ENCODE results near the gene ZNF385A. TPM values are rescaled to one million over a fixed set of nuclear protein-coding genes. Genes with fewer than 3 reads are reported as not detected.
A peak's percentile ranks its signal among the peaks of the same experiment; 100 is the strongest.

The ZNF385A gene
- total RNA-seq, 1 donor from 2014 or later, result 11.6 TPM

GRCh38 chr12:54417712-54418440, 33.3 kb upstream of the ZNF385A start:
- intact Hi-C loops (cut with DNase I), result loop anchor here (2.0 kb wide), 1 partner anchor 15 kb away; no protein-coding TSS in a partner anchor
- DNase-seq (ENCODE audit: missing footprints) (no peak), ATAC-seq (no peak)

DNA sequence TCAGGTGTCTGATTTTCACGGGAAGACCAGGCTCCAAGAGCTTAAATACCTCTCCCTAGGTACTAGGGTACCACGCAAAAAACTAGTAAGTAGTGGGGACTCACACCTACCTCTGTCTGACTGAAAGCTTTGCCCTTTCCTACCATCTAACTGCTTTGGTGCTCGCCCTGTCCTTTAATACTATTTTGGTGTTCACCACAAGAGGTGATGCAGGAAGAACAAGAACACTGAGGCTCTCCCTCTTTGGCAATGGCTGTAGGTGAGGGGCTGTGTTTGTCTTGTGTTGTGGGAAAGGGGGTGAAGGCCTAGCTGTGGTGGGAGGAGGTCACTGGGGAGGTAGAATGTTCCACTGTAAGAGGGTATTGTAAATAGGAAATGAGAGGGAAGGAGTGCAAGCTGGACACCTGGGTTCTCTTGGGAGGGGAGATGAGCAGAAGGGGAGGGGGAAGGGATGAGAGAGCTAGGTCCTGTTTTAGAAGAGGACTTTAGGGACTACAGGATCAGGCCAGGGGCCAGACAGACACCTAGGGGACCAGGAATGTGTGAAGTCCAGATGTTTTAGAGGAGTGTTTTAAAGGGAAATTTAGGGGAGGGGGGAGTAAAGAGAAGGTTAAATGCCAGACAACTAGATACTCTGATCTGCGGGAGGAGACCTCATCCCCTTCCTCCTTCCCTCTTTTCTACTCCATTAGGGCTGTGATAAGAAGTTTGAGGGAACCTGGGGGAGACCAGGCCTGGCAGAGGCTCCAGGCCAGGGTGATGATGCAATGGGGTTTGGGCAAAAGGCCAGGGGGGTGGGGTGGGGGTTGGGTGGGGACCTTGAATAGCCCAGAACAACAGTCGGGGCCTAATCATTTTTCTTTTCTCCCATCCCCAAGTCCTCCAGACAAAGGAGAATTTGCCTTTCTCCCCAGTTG, 32.4 kb upstream of the ZNF385A start:
- intact Hi-C loops (cut with DNase I), result no loop called here
- DNase-seq (ENCODE audit: missing footprints), result no peak
- ATAC-seq, result no peak

DNA sequence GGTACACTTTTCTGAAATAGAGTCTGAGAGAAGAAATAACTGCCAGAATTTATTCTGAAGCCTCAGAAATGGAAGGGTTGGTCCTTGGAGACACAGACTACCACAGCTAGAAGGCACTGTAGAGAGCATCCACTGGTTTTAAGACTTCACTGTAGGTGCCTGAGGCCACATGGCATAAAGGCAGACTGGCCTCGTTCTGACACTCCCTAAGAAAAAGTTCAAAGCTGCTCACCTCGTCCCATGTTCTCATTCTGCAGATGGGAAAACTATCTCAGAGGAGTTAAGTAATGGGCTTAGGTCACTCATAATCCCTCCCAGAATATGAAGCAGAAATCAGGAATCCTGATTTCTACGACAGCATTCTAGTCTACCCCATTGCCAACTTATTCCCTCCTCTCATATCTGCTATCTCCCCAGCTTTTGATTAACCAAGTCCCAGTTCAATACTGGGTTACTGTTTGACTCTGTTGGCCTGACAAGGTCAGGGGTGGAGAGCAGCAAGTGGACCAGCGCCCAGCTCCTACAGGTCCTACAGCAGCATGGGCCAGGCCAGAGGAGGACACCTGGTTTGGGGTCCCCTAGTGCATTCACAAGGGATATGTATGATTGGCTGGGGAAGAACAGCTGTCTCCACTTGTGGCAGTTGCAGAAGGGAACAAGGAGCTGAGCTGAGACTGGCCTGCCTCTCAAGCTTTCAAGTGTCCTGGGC, 30.8 kb upstream of the ZNF385A start:
- DNase-seq (ENCODE audit: missing footprints) (no peak), ATAC-seq (no peak)
- intact Hi-C loops (cut with DNase I), result no loop called here

GRCh38 chr12:54413284-54414190, 29.0 kb upstream of the ZNF385A start:
- ATAC-seq (peak; percentile 35), DNase-seq (ENCODE audit: missing footprints) (peak; percentile 84)
- intact Hi-C loops (cut with DNase I), result no loop called here

DNA sequence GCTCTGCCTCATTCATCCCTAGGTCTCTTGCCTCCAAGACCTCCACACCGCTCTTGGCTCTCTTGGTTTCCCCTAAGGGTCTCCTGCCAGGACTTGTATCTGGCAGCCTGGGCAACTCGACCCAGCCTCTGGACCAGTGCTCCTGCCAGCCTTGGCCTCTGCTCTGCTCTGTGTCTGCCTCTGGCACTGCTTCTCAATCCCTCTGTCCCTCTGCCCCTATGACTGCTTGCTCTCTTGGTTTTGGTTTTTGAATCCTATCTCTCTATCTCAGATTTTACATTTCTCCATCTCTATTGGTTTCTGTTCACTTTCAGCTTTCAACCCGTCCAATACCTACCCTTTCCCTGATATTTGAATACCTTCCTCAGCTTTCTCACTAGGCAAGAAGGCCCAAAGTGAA, 28.3 kb upstream of the ZNF385A start:
- DNase-seq (ENCODE audit: missing footprints) (no peak), ATAC-seq (peak; percentile 40)
- intact Hi-C loops (cut with DNase I), result no loop called here

GRCh38 chr12:54412348-54412747, 27.8 kb upstream of the ZNF385A start:
- ATAC-seq (peak; percentile 0), DNase-seq (ENCODE audit: missing footprints) (no peak)
- intact Hi-C loops (cut with DNase I), result no loop called here

DNA sequence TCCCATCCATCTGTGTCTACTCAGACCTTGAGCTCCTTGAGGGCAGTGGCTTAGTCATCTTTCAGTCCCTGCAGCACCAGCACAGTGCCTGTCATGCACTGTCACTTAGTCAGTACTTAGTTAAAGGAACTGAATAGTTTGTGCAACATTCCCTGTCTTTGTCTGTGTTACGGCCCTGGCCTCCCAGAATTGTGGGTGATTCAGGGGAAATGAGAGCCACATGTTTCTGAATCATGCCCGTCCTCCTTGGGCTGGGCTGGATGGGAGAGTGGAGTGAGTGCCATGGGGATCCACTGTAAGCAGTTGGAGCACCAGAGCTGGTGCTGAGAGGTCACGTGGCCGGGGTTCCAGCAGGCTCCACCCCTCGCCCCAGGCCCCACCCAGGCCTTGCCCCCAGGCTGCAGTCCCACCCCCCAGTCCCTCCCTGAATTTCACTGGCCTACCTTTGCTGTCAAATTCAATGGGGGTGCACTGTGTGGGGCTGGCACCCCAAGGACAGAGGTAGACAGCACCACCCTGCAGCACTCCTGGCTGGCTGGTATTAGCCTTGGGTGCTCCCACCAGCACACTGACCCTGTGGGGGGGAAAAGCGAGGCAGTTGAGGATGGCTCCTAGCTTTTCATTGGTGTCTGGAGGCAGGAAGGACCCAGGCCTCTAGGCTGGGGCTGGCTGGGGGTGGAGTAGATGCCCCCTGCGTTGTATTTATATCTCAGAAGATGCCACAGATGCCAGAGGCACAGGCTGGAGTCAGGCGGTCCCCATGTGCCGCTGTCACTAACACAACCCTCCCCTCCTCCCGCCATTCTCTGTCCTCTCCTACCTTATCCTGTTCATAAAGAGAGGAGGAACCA, 27.1 kb upstream of the ZNF385A start:
- DNase-seq (ENCODE audit: missing footprints), result peak; percentile 86
- intact Hi-C loops (cut with DNase I), result no loop called here
- peak; percentile 51 for ATAC-seq

DNA sequence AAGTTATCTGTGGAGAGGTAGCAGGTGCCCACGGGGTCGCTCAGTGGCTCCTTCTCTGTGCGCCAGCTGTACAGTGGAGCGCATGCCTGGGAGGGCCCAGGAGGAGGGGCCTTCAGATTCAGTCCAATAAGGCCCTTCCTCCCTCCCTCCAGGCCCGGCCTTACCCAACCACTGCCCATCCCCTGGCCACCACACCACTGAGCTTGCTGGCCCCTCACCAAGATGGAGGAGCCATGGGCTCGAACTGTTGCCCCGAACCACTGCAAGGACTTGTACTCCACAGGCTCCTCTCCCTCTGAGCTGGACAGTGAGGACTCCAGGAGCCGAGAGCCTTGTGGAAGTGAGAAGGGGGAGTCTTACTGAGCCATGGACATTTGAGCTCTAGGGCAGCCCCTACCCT, 24.7 kb upstream of the ZNF385A start:
- no peak for ATAC-seq
- no peak for DNase-seq (ENCODE audit: missing footprints)
- intact Hi-C loops (cut with DNase I), result no loop called here

GRCh38 chr12:54407183-54407905, 22.8 kb upstream of the ZNF385A start:
- DNase-seq (ENCODE audit: missing footprints) (no peak), ATAC-seq (peak; percentile 21)
- intact Hi-C loops (cut with DNase I), result no loop called here

DNA sequence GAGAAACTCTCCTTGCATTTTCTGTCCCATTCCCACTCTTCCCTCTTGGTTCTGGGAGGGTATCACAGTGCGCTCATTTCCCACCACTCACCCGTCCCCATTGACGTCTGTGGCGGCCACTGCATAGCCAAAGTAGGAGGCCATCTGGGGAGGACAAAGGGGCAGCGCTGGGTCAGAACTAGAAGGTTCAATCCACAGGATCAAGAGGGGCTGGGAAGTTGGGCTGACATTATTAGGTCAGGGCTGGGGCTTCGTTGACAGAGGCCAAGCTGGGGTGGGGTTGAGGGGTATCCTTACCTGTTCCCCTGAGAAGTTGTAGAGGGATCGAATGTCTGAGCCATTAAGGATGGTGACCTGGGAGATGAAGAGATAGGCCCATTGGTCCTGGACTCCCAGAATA, 21.0 kb upstream of the ZNF385A start:
- DNase-seq (ENCODE audit: missing footprints) (no peak), ATAC-seq (no peak)
- intact Hi-C loops (cut with DNase I), result no loop called here

DNA sequence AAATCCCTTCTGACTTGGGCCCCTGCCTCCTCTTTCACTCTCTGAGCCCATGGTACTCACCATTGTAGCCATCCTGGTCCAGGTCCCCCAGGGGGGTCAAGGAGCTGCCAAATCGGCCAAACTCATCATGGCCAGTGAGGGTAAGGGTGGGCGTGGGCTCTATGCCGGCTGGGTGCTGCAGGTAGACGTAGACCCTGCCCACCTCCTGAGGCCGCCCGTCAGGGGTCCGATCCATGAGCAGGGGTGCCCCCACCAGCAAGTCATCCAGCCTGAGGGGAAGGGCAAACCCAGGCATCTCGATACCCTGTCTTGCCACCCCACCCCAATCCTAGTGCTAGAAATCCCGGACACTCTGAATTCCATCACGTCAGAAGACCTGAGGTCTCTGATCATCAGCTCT, 20.6 kb upstream of the ZNF385A start:
- intact Hi-C loops (cut with DNase I), result no loop called here
- DNase-seq (ENCODE audit: missing footprints) (no peak), ATAC-seq (no peak)

DNA sequence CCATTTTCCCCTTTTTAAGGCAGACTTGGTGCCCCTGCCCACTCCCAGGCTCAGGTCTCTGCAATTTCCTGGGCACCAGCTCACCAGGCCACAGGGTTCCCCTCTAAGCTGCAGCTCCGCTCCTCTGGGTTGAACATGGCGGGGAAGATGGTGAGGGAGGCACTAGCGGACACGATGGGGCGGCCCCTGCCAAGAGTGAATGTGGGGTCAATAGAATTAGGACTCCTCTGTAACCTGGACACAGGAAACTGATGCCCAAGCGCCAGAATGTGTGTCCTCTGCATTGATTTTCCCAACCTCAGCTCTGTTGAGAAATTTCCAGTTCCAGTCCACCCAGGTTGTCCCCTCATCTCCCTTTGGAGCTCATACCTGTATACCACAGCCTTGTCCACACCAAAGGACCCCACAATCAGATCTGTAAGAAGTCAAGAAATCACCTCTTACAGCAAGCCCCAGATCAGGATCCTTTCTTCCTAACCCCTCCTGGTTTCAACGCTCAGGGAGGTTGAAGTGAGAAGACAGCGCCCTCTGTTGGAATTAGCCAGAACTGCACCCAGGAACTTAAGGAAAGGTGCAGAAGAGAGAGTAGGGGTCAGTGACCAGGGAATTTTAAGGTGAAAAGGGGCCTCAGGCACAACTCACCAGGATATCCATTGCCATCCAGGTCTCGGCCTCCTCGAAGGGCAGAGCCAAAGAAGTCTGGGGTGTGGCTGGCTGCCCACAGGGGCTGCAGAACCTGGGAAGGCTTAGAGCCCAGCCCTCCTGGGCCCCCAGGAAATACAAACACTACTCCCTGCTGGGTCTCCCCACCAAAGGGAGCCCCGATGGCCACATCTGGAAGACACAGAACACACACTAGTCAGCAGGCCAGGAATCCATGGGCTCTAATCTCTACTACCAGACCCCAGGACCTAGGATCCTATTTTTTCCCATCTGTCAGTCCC, 19.8 kb upstream of the ZNF385A start:
- DNase-seq (ENCODE audit: missing footprints) (no peak), ATAC-seq (no peak)
- intact Hi-C loops (cut with DNase I), result no loop called here

- intact Hi-C loops (cut with DNase I), result no loop called here
- no peak for DNase-seq (ENCODE audit: missing footprints)
- ATAC-seq, result no peak
These were observed 16.6 kb upstream of the ZNF385A start for GRCh38 chr12:54401119-54401518.

GRCh38 chr12:54398995-54399793, 14.7 kb upstream of the ZNF385A start:
- intact Hi-C loops (cut with DNase I), result loop anchor here (1.0 kb wide), 1 partner anchor 40 kb away; no protein-coding TSS in a partner anchor
- ATAC-seq (peak; percentile 83), DNase-seq (ENCODE audit: missing footprints) (peak; percentile 90)

DNA sequence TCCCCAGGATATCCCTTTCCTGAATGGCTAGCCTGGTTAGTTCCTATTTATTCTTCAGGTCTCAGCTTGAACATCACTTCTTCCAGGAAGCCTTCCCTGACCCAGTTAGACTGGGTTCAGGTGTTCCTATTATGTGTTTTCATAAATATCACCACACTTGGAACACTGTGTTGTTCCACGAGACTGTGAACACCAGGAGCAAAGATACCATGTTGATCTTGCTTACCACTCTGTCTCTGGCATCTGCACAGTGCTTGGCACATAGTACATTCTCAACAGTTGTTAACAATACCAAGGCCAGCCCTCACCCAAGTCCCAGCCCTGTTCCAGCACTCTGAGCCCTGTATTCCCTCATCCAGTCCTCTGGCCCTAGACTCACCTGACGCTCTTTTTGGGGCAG, 13.7 kb upstream of the ZNF385A start:
- intact Hi-C loops (cut with DNase I), result no loop called here
- no peak for DNase-seq (ENCODE audit: missing footprints)
- ATAC-seq, result no peak
